ENCODE results near the gene THRSP.
"Not testable (repeated sequence)": the region's sequence is repeated elsewhere in the genome, so short reads cannot be mapped to it uniquely, and the experiment has no call there.

The THRSP gene

GRCh38 chr11:78032090-78032489 is 31.6 kb upstream of the THRSP start:
- Mint-ChIP-seq H3K9me3 (peaks cover 4% of the 10 kb centered on the region in 2 donors), H3K27me3 (no peaks in the 10 kb centered on the region), H3K36me3 (no peaks in the 10 kb centered on the region), H3K4me3 (no peak overlapping the region), H3K27ac (no peak overlapping the region), H3K4me1 (peaks cover 0 to 5% of the 10 kb centered on the region in 2 donors)
- DNase-seq (no peak), ATAC-seq (replicated peaks) (no peak)

DNA sequence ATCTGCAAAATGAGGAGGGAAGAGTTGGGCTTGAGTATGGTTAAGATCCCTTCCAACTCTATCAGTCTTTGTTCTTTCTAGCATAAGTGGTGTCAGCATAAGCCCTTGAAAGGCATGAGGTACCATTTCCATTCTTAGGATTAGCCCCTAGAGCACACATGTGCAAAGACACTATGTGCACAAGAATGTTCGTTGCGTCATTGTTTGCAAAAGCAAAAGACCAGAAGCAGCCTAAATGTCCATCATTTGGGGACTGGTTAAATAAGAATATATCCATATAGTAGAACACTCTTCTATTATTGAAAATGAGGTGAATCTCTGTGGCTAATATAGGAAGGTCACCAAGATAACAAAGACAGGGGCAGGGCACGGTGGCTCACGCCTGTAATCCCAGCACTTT is 30.6 kb upstream of the THRSP start:
- no peak for DNase-seq
- ATAC-seq (replicated peaks): no peak
- H3K27ac Mint-ChIP-seq: no peak overlapping the region

DNA sequence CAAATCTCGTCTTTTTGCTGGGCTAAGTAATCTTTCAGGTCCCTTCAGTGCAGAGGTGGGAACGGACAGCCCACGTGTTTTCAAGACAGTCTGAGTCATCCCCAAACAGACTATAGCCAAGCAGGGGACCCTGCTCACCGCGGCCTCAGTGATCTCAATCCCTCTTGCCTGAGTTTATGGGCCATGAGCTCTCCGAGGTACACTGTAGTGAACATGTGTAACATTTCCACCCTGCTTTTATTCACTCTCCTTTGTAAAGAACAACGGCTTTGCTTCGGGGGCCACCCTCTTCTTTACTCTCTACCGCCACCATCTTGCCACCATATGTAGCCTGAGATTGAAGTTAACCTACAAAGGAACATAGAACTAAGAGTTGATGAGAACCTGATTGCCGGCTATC is 29.0 kb upstream of the THRSP start:
- ATAC-seq (replicated peaks): no peak
- DNase-seq: no peak
- Mint-ChIP-seq H3K4me3 (no peak overlapping the region), H3K36me3 (no peaks in the 10 kb centered on the region), H3K27ac (no peak overlapping the region), H3K27me3 (no peaks in the 10 kb centered on the region), H3K9me3 (no peaks in the 10 kb centered on the region), H3K4me1 (peaks cover 2 to 5% of the 10 kb centered on the region in 2 donors)

More for the DNA sequence above, 30.6 kb upstream of the THRSP start:
- H3K4me3 Mint-ChIP-seq: no peak overlapping the region
- H3K9me3 Mint-ChIP-seq: peaks cover 0 to under 1% of the 10 kb centered on the region in 2 donors
- peaks cover 0 to 5% of the 10 kb centered on the region in 2 donors for H3K4me1 Mint-ChIP-seq
- H3K27me3 Mint-ChIP-seq: no peaks in the 10 kb centered on the region
- no peaks in the 10 kb centered on the region for H3K36me3 Mint-ChIP-seq

DNA sequence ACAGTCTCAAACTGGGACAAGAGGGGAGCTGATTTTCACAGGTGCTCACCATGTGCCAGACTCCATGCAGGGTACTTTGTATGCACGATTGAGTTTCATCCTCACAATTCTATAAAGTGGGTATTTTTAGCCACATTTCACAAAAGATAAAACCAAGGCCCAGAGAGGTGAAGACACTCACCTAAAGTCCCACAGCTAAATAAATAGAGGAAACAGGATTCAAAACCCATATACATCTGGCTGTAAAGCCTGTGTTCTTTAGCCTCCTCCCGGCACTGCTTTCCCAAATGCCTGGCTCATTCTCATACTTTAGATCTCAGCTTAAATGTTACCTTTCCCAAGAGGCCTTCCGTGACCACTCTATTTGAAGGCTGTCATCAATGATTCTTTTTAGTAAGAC is 27.3 kb upstream of the THRSP start:
- H3K4me3 Mint-ChIP-seq: no peak overlapping the region
- H3K27ac Mint-ChIP-seq: no peak overlapping the region
- peaks cover 11 to 12% of the 10 kb centered on the region in 2 donors for H3K4me1 Mint-ChIP-seq

GRCh38 chr11:78037056-78037455 is 26.6 kb upstream of the THRSP start:
- Mint-ChIP-seq H3K4me3 (no peak overlapping the region), H3K36me3 (no peaks in the 10 kb centered on the region), H3K4me1 (peaks cover 10 to 11% of the 10 kb centered on the region in 2 donors), H3K27ac (peak overlapping the region; percentile 5), H3K27me3 (no peaks in the 10 kb centered on the region), H3K9me3 (no peaks in the 10 kb centered on the region)
- DNase-seq: no peak
- no peak for ATAC-seq (replicated peaks)

More for the DNA sequence above, 27.3 kb upstream of the THRSP start:
- no peaks in the 10 kb centered on the region for H3K9me3 Mint-ChIP-seq
- H3K27me3 Mint-ChIP-seq: no peaks in the 10 kb centered on the region
- no peaks in the 10 kb centered on the region for H3K36me3 Mint-ChIP-seq
- DNase-seq (no peak), ATAC-seq (replicated peaks) (no peak)

DNA sequence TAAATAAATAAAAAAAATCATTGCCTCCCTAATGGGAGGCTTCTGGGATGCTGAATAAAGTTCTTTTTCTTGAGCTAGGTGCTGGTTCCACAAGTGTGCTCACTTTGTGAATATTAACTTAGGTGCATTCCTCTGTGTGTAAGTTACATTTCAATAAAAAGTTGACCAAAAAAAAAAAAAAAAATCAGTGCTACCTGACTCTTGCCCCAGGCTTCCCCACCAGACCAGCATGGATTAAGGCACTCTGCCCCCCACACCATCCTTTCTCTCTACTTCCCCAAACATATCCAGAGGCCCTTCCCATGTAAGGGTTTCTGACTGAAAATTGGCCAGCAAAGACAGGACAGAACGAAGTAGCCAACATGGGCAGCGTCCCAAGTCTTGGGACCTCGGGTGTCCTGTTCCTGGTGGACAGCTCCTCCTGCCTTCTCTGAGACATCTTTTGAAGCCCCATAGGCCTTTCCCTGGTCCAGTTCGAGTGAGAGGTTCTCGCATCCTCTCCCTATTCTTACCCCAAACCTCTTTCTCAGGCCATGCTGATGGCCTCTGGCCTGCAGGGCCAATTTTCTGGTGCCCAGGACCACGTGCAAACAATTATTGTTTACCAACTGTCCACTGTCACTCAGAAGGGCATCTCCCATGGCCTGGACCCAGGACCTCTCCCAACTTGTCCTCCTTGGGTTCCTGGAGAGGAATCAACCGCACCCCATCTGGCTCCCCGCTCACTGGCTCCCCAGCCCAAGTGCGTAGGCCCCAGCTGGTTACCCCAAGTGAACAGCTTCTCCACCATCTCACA is 25.6 kb upstream of the THRSP start:
- DNase-seq: no peak
- no peaks in the 10 kb centered on the region for H3K27me3 Mint-ChIP-seq
- no peak overlapping the region for H3K4me3 Mint-ChIP-seq
- no peak overlapping the region for H3K27ac Mint-ChIP-seq
- H3K4me1 Mint-ChIP-seq: peaks cover 10 to 11% of the 10 kb centered on the region in 2 donors
- H3K36me3 Mint-ChIP-seq: no peaks in the 10 kb centered on the region
- H3K9me3 Mint-ChIP-seq: no peaks in the 10 kb centered on the region
- ATAC-seq (replicated peaks): no peak

GRCh38 chr11:78038697-78039313 is 24.9 kb upstream of the THRSP start:
- Mint-ChIP-seq H3K4me3 (no peak overlapping the region), H3K27me3 (no peaks in the 10 kb centered on the region), H3K9me3 (no peaks in the 10 kb centered on the region), H3K36me3 (no peaks in the 10 kb centered on the region), H3K4me1 (peaks cover 10 to 11% of the 10 kb centered on the region in 2 donors), H3K27ac (no peak overlapping the region)
- no peak for DNase-seq
- no peak for ATAC-seq (replicated peaks)

DNA sequence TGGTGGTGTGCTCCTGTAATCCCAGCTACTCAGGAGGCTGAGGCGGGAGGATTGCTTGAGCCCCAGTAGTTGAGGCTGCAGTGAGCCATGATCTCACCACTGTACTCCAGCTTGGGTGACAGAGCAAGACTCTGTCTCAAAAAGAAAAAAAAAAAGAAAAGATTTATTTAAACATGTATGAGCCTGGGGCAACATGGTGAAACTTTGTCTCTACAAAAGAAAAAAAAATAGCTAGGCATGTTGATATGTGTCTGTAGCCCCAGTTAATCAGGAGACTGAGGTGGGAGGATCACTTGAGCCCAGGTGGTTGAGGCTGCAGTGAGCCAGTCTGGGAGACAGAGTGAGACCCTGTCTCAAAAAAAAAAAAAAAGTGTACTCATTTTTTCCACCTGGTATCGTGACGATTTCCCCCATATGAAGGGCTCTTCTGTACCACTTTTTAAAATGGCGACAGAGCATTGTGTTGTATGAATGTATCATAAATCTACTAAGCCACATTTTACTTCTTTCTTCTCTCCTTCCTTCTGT is 24.2 kb upstream of the THRSP start:
- Mint-ChIP-seq H3K4me1 (peaks cover 9 to 11% of the 10 kb centered on the region in 2 donors), H3K36me3 (no peaks in the 10 kb centered on the region), H3K4me3 (peak overlapping the region in 1 of 2 donors; percentile 61), H3K27me3 (peaks cover 0 to 6% of the 10 kb centered on the region in 2 donors), H3K9me3 (no peaks in the 10 kb centered on the region), H3K27ac (peak overlapping the region; percentile 93)
- DNase-seq: no peak
- peak; percentile 25 to 36 for ATAC-seq (replicated peaks)

- peaks cover 0 to 8% of the 10 kb centered on the region in 2 donors for H3K27me3 Mint-ChIP-seq
- ATAC-seq (replicated peaks): peak; percentile 61 to 70
- peaks cover 7 to 11% of the 10 kb centered on the region in 2 donors for H3K4me1 Mint-ChIP-seq
Measured at GRCh38 chr11:78039919-78040671, 23.6 kb upstream of the THRSP start.

GRCh38 chr11:78040691-78041379 is 22.8 kb upstream of the THRSP start:
- Mint-ChIP-seq H3K4me3 (no peak overlapping the region), H3K27me3 (peaks cover 0 to 8% of the 10 kb centered on the region in 2 donors), H3K4me1 (peaks cover 10 to 15% of the 10 kb centered on the region in 2 donors), H3K36me3 (no peaks in the 10 kb centered on the region), H3K27ac (no peak overlapping the region), H3K9me3 (no peaks in the 10 kb centered on the region)
- ATAC-seq (replicated peaks) (no peak), DNase-seq (no peak)

More at GRCh38 chr11:78039919-78040671, 23.6 kb upstream of the THRSP start:
- Mint-ChIP-seq H3K4me3 (peak overlapping the region; percentile 61 to 73), H3K36me3 (no peaks in the 10 kb centered on the region), H3K9me3 (no peaks in the 10 kb centered on the region), H3K27ac (peak overlapping the region; percentile 93)
- no peak for DNase-seq

DNA sequence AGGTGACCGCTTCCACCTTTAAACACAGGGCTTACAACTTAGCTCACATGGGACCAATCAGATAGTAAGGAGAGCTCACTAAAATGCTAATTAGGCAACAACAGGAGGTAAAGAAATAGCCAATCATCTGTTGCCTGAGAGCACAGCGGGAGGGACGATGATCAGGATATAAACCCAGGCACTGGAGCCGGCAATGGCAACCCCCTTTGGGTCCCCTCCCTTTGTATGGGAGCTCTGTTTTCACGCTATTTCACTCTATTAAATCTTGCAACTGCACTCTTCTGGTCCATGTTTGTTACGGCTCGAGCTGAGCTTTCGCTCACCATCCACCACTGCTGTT is 22.3 kb upstream of the THRSP start:
- H3K9me3 Mint-ChIP-seq; H3K4me3 Mint-ChIP-seq; DNase-seq; H3K27me3 Mint-ChIP-seq; ATAC-seq (replicated peaks); H3K36me3 Mint-ChIP-seq; H3K27ac Mint-ChIP-seq: not testable (repeated sequence)
- H3K4me1 Mint-ChIP-seq: peaks cover 14 to 20% of the 10 kb centered on the region in 2 donors

- Mint-ChIP-seq H3K27me3 (peaks cover 0 to 8% of the 10 kb centered on the region in 2 donors), H3K4me3 (no peak overlapping the region), H3K9me3 (no peaks in the 10 kb centered on the region)
Measured at GRCh38 chr11:78041843-78042440, 21.7 kb upstream of the THRSP start.

DNA sequence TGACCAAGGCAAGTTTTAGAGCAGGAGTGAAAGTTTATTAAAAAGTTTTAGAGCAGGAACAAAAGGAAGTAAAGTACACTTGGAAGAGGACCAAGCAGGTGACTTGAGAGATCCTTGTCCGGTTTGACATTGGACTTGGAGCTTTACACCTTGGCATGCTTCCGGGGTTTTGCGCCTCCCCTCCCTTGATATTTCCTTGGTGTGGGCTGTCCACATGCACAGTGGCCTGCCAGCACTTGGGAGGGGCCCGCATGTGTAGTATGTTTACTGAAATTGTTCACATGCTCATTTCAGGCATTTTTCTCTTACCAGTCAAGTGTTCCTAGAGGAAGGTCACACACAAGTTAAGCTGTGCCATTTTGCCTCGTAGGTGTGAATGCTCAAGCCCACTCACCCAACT is 19.0 kb upstream of the THRSP start:
- ATAC-seq (replicated peaks) (no peak), DNase-seq (no peak)
- Mint-ChIP-seq H3K9me3 (no peaks in the 10 kb centered on the region), H3K27ac (no peak overlapping the region), H3K27me3 (peaks cover 0 to 8% of the 10 kb centered on the region in 2 donors), H3K36me3 (no peaks in the 10 kb centered on the region), H3K4me1 (peaks cover 16 to 19% of the 10 kb centered on the region in 2 donors), H3K4me3 (no peak overlapping the region)

More at GRCh38 chr11:78041843-78042440, 21.7 kb upstream of the THRSP start:
- Mint-ChIP-seq H3K27ac (no peak overlapping the region), H3K36me3 (no peaks in the 10 kb centered on the region), H3K4me1 (peaks cover 16 to 21% of the 10 kb centered on the region in 2 donors)
- DNase-seq (no peak), ATAC-seq (replicated peaks) (no peak)
